ENCODE data around the gene NEU4. TPM values are rescaled to one million over a fixed set of nuclear protein-coding genes. Genes with fewer than 3 reads are reported as not detected.

The NEU4 gene
- total RNA-seq, 1 donor from 2014 or later: under 0.01 TPM

- DNase-seq (ENCODE audit: low read depth in 2 of 2): peak; percentile 30 to 97
Observed at GRCh38 chr2:241863536-241863954, 54.6 kb downstream of the NEU4 start.

- DNase-seq (ENCODE audit: low read depth in 2 of 2): no peak
Observed at GRCh38 chr2:241864168-241864849, 55.3 kb downstream of the NEU4 start.

GRCh38 chr2:241864850-241865213 is 55.8 kb downstream of the NEU4 start:
- DNase-seq (ENCODE audit: low read depth in 2 of 2): no peak

DNA sequence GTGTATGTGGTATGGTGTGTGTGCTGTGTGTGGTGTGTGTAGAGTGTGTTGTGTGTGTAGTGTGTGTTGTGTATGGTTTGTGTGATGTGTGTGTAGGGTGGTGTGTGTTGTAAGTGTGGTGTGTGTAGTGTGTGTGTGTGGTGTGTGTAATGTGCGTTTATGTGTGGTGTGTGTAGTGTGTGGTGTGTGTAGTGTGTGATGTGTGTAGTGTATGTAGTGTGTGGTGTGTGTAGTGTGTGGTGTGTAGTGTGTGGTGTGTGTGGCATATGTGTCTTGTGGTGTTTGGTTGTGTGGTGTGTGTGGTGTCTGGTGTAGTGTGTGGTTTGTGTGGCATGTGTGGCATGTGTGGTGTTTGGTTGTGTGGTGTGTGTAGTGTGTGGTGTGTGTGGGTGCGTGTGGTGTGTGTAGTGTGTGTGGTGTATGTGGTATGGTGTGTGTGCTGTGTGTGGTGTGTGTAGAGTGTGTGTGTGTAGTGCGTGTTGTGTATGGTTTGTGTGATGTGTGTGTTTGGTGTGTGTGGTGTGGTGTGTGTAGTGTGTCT is 56.5 kb downstream of the NEU4 start:
- no peak for DNase-seq (ENCODE audit: low read depth in 2 of 2)

DNA sequence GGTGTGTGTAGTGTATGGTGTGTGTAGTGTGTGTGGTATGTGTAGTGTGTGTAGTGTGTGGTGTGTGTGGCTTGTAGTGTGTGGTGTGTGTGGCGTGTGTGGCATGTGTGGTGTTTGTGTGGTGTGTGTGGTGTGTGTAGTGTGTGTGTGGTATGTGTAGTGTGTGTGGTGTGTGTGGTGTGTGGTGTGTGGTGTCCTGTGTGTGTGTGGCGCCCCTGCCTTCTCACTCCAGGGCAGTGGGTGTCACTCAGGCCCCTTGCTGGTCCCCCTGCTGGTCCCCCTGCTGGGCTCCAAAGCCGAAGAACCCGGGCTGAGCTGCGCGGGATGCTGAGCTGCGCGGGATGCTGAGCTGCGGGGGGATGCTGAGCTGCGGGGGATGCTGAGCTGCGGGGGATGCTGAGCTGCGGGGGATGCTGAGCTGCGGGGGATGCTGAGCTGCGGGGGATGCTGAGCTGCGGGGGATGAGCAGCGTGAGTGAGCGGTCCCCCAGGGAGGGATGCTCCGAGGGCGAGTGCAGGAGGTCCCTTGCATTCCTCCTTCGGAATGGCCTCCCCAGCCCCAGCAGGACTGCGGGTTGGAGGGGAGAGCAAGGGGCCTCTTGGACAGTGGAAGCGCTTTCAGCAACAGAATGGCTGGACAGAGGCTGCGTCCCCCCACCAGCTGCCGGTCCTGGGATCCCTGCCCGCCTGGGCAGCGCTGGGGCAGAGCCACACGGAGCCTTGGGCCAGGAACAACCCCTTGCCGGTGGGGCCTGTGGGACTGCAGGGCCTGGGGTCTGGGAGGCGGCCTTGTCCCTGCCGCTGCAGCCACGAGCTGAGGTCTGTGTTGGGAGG is 57.2 kb downstream of the NEU4 start:
- peak in 1 of 2 donors; percentile 28 for DNase-seq (ENCODE audit: low read depth in 2 of 2)

Other genes starting within 250 kb of the NEU4 start
- gene THAP4, start 172.0 kb upstream of the NEU4 start, total RNA-seq: 30.5 and 39.1 TPM in 2 replicates
- gene ATG4B, start 171.5 kb upstream of the NEU4 start, total RNA-seq: 26.2 and 39.1 TPM in 2 replicates
- gene DTYMK, start 122.4 kb upstream of the NEU4 start, total RNA-seq: 22.0 and 30.3 TPM in 2 replicates
- 15.3 and 26.4 TPM in 2 replicates for gene ING5, start 107.2 kb upstream of the NEU4 start, total RNA-seq
- 7.8 and 13.1 TPM in 2 replicates for gene D2HGDH, start 74.6 kb upstream of the NEU4 start, total RNA-seq
- not detected in 2 replicates for gene GAL3ST2, start 32.4 kb upstream of the NEU4 start, total RNA-seq
- not detected in 2 replicates for gene PDCD1, start 49.7 kb downstream of the NEU4 start, total RNA-seq
- not detected in 2 replicates for gene RTP5, start 60.5 kb downstream of the NEU4 start, total RNA-seq

Measured in lung microvascular endothelial cell (primary cell).